HEK293T (cell line): ENCODE results near the gene STX5.
A peak's percentile ranks its signal among the peaks of the same experiment; 100 is the strongest.
"Not testable (repeated sequence)": the region's sequence is repeated elsewhere in the genome, so short reads cannot be mapped to it uniquely, and the experiment has no call there.

Source experiments
- CTCF ChIA-PET: fragments of 350-600 bp; formaldehyde crosslinking; extraction: SDS; loops from one replicate; lab custom pipeline; 2021; ENCODE audit warnings: antibody characterized with exemption, inconsistent platforms; lab: Yijun Ruan, JAX
- POLR2A ChIA-PET: fragments of 350-600 bp; formaldehyde crosslinking; extraction: SDS; loops from one replicate; lab custom pipeline; 2020; ENCODE audit warnings: antibody characterized with exemption, inconsistent platforms; lab: Yijun Ruan, JAX
- DNase-seq: peaks from one replicate; pipeline ENCODE4 v3.0.0; 2012; ENCODE audit warnings: mixed read lengths; ENCODE audit errors: extremely low spot score
- ARNT ChIP-seq: fragments of 450-650 bp; IDR thresholded peaks from 2 replicates; pipeline ENCODE4 v1.6.1; 2017; ENCODE audit warnings: mild to moderate bottlenecking
- BHLHE40 ChIP-seq: fragments of 450-650 bp; IDR thresholded peaks from 2 replicates; pipeline ENCODE4 v1.6.1; 2016; ENCODE audit warnings: mild to moderate bottlenecking, moderate library complexity, borderline replicate concordance
- CTBP1 ChIP-seq: fragments of 450-650 bp; IDR thresholded peaks from 2 replicates; pipeline ENCODE4 v1.6.1; 2016; ENCODE audit warnings: borderline replicate concordance
- ELF4 ChIP-seq: fragments of 450-650 bp; IDR thresholded peaks from 2 replicates; pipeline ENCODE4 v1.6.1; 2017; ENCODE audit warnings: antibody characterized with exemption
- FOXA1 ChIP-seq: fragments of 450-650 bp; IDR thresholded peaks from 2 replicates; pipeline ENCODE4 v1.6.1; 2016; ENCODE audit warnings: mild to moderate bottlenecking
- FOXK2 ChIP-seq: fragments of 450-650 bp; IDR thresholded peaks from 2 replicates; pipeline ENCODE4 v1.6.1; 2016; ENCODE audit warnings: mild to moderate bottlenecking
- FOXM1 ChIP-seq: fragments of 450-650 bp; IDR thresholded peaks from 2 replicates; pipeline ENCODE4 v1.6.1; 2017; ENCODE audit warnings: mild to moderate bottlenecking, borderline replicate concordance
- HDGF ChIP-seq: fragments of 450-650 bp; IDR thresholded peaks from 2 replicates; pipeline ENCODE4 v1.6.1; 2017; ENCODE audit warnings: antibody characterized with exemption, borderline replicate concordance
- L3MBTL2 ChIP-seq: fragments of 450-650 bp; conservative IDR thresholded peaks from 2 replicates; pipeline ENCODE4 v1.6.1; 2016; ENCODE audit warnings: mild to moderate bottlenecking
- LEF1 ChIP-seq: fragments of 450-650 bp; IDR thresholded peaks from 2 replicates; pipeline ENCODE4 v1.6.1; 2017; ENCODE audit warnings: mild to moderate bottlenecking, borderline replicate concordance
- NFRKB ChIP-seq: fragments of 450-650 bp; IDR thresholded peaks from 2 replicates; pipeline ENCODE4 v1.6.1; 2016; ENCODE audit warnings: mild to moderate bottlenecking, moderate library complexity
- PKNOX1 ChIP-seq: fragments of 450-650 bp; IDR thresholded peaks from 2 replicates; pipeline ENCODE4 v1.6.1; 2016
- SP1 ChIP-seq: fragments of 450-650 bp; IDR thresholded peaks from 2 replicates; pipeline ENCODE4 v1.6.1; 2017
- SUZ12 ChIP-seq: fragments of 450-650 bp; IDR thresholded peaks from 2 replicates; pipeline ENCODE4 v1.6.1; 2016; ENCODE audit warnings: mild to moderate bottlenecking
- TARDBP ChIP-seq: fragments of 450-650 bp; IDR thresholded peaks from 2 replicates; pipeline ENCODE4 v1.6.1; 2016
- ZNF384 ChIP-seq: fragments of 450-650 bp; IDR thresholded peaks from 2 replicates; pipeline ENCODE4 v1.6.1; 2016

The STX5 gene

GRCh38 chr11:62843466-62843865 is 11.6 kb upstream of the STX5 start:
- ChIA-PET CTCF (no interaction called here), POLR2A (interaction anchor here (0.9 to 5.6 kb wide), 7 partner anchors 9 to 57 kb away, joined by 3 to 75 read pairs (median 7); partner anchors contain the start of genes SLC3A2, STX5 and TEX54)
- DNase-seq = no peak
- TF ChIP-seq CTBP1 = no peak

GRCh38 chr11:62842891-62843290 is 11.0 kb upstream of the STX5 start:
- ChIA-PET POLR2A (interaction anchor here (0.6 to 5.6 kb wide), 8 partner anchors 9 to 57 kb away, joined by 3 to 75 read pairs (median 5); partner anchors contain the start of gene SLC3A2), CTCF (interaction anchor here (0.7 kb wide), 1 partner anchor 46 kb away, joined by 3 read pairs; no protein-coding TSS in a partner anchor)
- DNase-seq = not testable (repeated sequence)

- ChIA-PET CTCF (interaction anchor here (0.7 kb wide), 1 partner anchor 47 kb away, joined by 3 read pairs; no protein-coding TSS in a partner anchor), POLR2A (interaction anchor here (0.6 to 5.6 kb wide), 30 partner anchors 10 to 220 kb away, joined by 3 to 331 read pairs (median 7); partner anchors contain the start of genes B3GAT3, HNRNPUL2, NXF1 and SLC3A2)
- TF ChIP-seq ARNT (no peak), L3MBTL2 (peak; percentile 72), ELF4 (peak; percentile 21; the same call in 1 of the 2 replicates)
- peak; percentile 18 for DNase-seq
Observed at GRCh38 chr11:62842171-62842741, 10.4 kb upstream of the STX5 start.

- TF ChIP-seq ZNF384 (peak; percentile 82), PKNOX1 (peak; percentile 91), ELF4 (peak; percentile 100), SP1 (no peak; the same call in 1 of the 2 replicates), HDGF (no peak), FOXA1 (no peak), L3MBTL2 (peak; percentile 93), FOXK2 (peak; percentile 98), ARNT (peak; percentile 87), FOXM1 (no peak; the same call in 1 of the 2 replicates), CTBP1 (peak; percentile 93), TARDBP (peak; percentile 99), NFRKB (peak; percentile 99), BHLHE40 (peak; percentile 86), SUZ12 (no peak), LEF1 (no peak; the same call in 1 of the 2 replicates)
- DNase-seq = peak; percentile 89
- CTCF ChIA-PET = interaction anchor here (1.0 to 1.8 kb wide), 2 partner anchors 18 to 55 kb away, joined by 3 to 8 read pairs; no protein-coding TSS in a partner anchor
- POLR2A ChIA-PET = interaction anchor here (0.6 to 3.4 kb wide), 58 partner anchors 9 to 1412 kb away, joined by 3 to 331 read pairs (median 5); partner anchors contain the start of genes B3GAT3, C11orf98, CPSF7 and CSKMT
Observed at GRCh38 chr11:62841361-62842170, 9.7 kb upstream of the STX5 start.

GRCh38 chr11:62840721-62841360 is 9.0 kb upstream of the STX5 start:
- POLR2A ChIA-PET = interaction anchor here (0.6 to 3.4 kb wide), 56 partner anchors 9 to 1411 kb away, joined by 3 to 331 read pairs (median 5); partner anchors contain the start of genes B3GAT3, CPSF7, EEF1G and HNRNPUL2
- DNase-seq = peak; percentile 24
- CTCF ChIA-PET = interaction anchor here (1.0 to 1.8 kb wide), 3 partner anchors 17 to 164 kb away, joined by 3 to 8 read pairs (median 3); no protein-coding TSS in a partner anchor

- CTCF ChIA-PET = interaction anchor here (1.2 kb wide), 1 partner anchor 162 kb away, joined by 3 read pairs; no protein-coding TSS in a partner anchor
- POLR2A ChIA-PET = interaction anchor here (0.6 to 3.4 kb wide), 14 partner anchors 7 to 112 kb away, joined by 3 to 331 read pairs (median 32); partner anchors contain the start of genes HNRNPUL2, NXF1, SLC3A2 and STX5
- peak; percentile 69 for DNase-seq
- TF ChIP-seq HDGF (no peak), SP1 (no peak), FOXM1 (no peak), L3MBTL2 (peak; percentile 52; the same call in 1 of the 2 replicates), NFRKB (peak; percentile 70), ARNT (no peak), ELF4 (peak; percentile 84), FOXK2 (peak; percentile 78; the same call in 1 of the 2 replicates), ZNF384 (no peak), CTBP1 (no peak), SUZ12 (no peak), TARDBP (no peak), BHLHE40 (no peak), LEF1 (no peak), PKNOX1 (no peak), FOXA1 (no peak)
Observed at GRCh38 chr11:62839050-62839945, 7.4 kb upstream of the STX5 start, which contains the start of gene WDR74. WDR74 (minus strand) TSS chr11:62839590; CDS start chr11:62839570, 20 bp downstream.
